Gastrocnemius medialis (tissue), 4 donors: Measurements from ENCODE around the gene GPR27.

ENCODE experiments used
- POLR2A ChIP-seq, 2 donors: fragments of 450-650 bp; IDR thresholded peaks; one replicate each; pipeline ENCODE4 v1.6.1; 2017; ENCODE audit warnings: antibody characterized with exemption in 2 of 2, mild to moderate bottlenecking in 2 of 2, moderate library complexity in 2 of 2
- TF ChIP-seq, protein P1 (sequence below), 5 experiments: fragments of 450-650 bp in 3 of 5; fragments of 200-600 bp in 2 of 5; sonication (generic) in 2 of 5; IDR thresholded peaks in 4 of 5; conservative IDR thresholded peaks in 1 of 5; 1 replicate in 4 of 5; 2 replicates in 1 of 5; pipeline ENCODE4 v1.5.1; 2016 to 2019; ENCODE audit warnings: antibody characterized with exemption in 5 of 5, mild to moderate bottlenecking in 3 of 5, moderate library complexity in 3 of 5

DNA sequence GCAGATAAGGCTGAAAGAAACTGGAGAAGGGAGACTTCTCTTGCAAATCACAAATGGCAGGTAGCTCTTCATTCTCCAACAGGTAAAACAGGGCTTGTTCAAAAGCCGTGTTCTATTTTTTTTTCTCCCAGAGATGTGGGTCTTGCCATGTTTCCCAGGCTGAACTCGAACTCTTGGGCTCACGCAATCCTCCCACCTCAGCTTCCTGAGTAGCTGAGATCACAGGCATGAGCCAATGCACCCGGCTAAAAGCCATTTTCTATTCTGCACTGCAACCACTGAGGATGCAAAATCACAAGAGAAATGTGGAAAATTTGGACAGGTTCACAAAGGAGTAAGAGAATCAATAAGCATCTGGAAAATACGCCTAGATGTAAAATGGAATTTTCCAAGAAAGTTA, 48.0 kb upstream of the GPR27 start:
- TF ChIP-seq, protein P1, sequence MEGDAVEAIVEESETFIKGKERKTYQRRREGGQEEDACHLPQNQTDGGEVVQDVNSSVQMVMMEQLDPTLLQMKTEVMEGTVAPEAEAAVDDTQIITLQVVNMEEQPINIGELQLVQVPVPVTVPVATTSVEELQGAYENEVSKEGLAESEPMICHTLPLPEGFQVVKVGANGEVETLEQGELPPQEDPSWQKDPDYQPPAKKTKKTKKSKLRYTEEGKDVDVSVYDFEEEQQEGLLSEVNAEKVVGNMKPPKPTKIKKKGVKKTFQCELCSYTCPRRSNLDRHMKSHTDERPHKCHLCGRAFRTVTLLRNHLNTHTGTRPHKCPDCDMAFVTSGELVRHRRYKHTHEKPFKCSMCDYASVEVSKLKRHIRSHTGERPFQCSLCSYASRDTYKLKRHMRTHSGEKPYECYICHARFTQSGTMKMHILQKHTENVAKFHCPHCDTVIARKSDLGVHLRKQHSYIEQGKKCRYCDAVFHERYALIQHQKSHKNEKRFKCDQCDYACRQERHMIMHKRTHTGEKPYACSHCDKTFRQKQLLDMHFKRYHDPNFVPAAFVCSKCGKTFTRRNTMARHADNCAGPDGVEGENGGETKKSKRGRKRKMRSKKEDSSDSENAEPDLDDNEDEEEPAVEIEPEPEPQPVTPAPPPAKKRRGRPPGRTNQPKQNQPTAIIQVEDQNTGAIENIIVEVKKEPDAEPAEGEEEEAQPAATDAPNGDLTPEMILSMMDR (IDR thresholded peaks at IDR 0.05 in 4 of 5, conservative IDR thresholded peaks at IDR 0.05 in 1 of 5) = no peak
- TF ChIP-seq POLR2A (IDR thresholded peaks at IDR 0.05) = no peak
